ENCODE measurements around the gene DPP7. TPM values are rescaled to one million over a fixed set of nuclear protein-coding genes. Genes with fewer than 3 reads are reported as not detected.

The DPP7 gene
- total RNA-seq, 2 experiments from 2014 or later, result 344 to 349 TPM

DNA sequence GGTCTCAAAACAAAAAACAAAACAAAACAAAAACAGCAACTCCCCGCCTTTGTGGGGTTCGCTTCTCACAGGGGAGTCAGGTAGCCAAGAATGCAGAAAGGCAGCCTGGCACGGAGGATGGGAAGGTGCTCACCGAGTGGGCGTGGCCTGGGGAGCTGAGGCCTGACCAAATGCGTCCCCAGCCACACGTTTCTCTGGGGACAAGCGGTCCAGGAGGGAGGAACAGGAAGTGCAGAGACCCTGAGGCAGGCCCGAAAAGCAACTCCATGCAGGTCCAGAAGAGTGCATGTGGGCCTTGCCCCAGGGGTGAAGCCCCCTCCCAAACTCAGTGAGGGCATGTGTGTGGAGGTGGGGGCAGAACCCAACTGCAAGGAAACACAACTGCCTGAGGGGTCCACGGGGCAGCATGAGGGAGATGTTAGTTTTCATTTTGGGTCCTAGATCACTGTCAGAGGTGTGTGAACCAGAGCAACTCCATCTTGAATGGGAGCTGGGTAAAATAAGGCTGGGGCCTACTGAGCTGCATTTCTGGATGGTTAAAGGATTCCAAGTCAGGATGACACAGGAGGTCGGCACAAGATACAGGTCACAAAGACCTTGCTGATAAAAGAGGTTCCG lies 39.8 kb downstream of the DPP7 start:
- CTCF ChIA-PET, result no interaction called here
- TF ChIP-seq, protein P1, sequence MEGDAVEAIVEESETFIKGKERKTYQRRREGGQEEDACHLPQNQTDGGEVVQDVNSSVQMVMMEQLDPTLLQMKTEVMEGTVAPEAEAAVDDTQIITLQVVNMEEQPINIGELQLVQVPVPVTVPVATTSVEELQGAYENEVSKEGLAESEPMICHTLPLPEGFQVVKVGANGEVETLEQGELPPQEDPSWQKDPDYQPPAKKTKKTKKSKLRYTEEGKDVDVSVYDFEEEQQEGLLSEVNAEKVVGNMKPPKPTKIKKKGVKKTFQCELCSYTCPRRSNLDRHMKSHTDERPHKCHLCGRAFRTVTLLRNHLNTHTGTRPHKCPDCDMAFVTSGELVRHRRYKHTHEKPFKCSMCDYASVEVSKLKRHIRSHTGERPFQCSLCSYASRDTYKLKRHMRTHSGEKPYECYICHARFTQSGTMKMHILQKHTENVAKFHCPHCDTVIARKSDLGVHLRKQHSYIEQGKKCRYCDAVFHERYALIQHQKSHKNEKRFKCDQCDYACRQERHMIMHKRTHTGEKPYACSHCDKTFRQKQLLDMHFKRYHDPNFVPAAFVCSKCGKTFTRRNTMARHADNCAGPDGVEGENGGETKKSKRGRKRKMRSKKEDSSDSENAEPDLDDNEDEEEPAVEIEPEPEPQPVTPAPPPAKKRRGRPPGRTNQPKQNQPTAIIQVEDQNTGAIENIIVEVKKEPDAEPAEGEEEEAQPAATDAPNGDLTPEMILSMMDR (IDR thresholded peaks at IDR 0.05), result no peak
- peak overlapping the region; percentile 20 for H3K4me3 Mint-ChIP-seq
- Histone ChIP-seq H3K27me3 (ENCODE audit: control insufficient read depth in 1 of 2, insufficient read depth in 2 of 2, low read length in 2 of 2) (no peaks in the 10 kb centered on the region), H3K4me1 (ENCODE audit: insufficient read depth, low read length) (peaks cover 29% of the 10 kb centered on the region), H3K9me3 (ENCODE audit: control insufficient read depth in 1 of 2, insufficient read depth in 1 of 2, low read length in 2 of 2) (no peaks in the 10 kb centered on the region), H3K27ac (ENCODE audit: low read depth in 1 of 2, low read length in 2 of 2) (no peak overlapping the region), H3K36me3 (ENCODE audit: insufficient read depth, low read length) (peaks cover 5% of the 10 kb centered on the region), H3K4me3 (ENCODE audit: low read length) (no peak overlapping the region)
- H3K27me3 Mint-ChIP-seq, result no peaks in the 10 kb centered on the region
- intact Hi-C loops (cut with DNase I, micrococcal nuclease), result no loop called here
- no peak overlapping the region for H3K27ac Mint-ChIP-seq
- no peaks in the 10 kb centered on the region for H3K9me3 Mint-ChIP-seq
- peaks cover 1% of the 10 kb centered on the region for H3K36me3 Mint-ChIP-seq (ENCODE audit: low read depth)
- DNase-seq, result no peak
- POLR2A ChIA-PET, result no interaction called here
- no peak for ATAC-seq (ENCODE audit: poor library complexity)
- peaks cover 12% of the 10 kb centered on the region for H3K4me1 Mint-ChIP-seq (ENCODE audit: low read depth)

DNA sequence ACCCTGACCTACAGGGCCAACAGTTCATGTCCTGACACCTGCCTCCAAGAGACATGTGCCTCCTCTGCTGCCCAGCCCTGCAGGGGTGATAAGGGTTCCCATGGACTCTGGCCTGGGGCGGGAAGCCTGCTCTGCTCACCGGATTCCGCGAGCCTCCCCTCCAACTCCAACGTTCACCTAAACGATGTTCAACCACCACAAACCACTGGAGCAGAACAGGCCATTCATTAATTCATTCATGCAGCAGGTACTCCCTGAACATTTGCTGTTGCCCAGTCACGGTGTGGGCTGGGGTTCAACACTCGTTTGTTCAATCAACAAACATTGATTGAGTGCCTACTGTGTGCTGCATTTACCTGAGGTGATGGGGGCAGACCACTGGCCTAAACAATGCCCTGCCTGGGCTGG lies 40.5 kb downstream of the DPP7 start:
- H3K36me3 Mint-ChIP-seq (ENCODE audit: low read depth), result no peaks in the 10 kb centered on the region
- Histone ChIP-seq H3K27ac (ENCODE audit: low read depth in 1 of 2, low read length in 2 of 2) (no peak overlapping the region), H3K4me1 (ENCODE audit: insufficient read depth, low read length) (peaks cover 36% of the 10 kb centered on the region), H3K27me3 (ENCODE audit: control insufficient read depth in 1 of 2, insufficient read depth in 2 of 2, low read length in 2 of 2) (peaks cover 0 to 6% of the 10 kb centered on the region in 2 experiments), H3K36me3 (ENCODE audit: insufficient read depth, low read length) (no peaks in the 10 kb centered on the region), H3K9me3 (ENCODE audit: control insufficient read depth in 1 of 2, insufficient read depth in 1 of 2, low read length in 2 of 2) (no peaks in the 10 kb centered on the region), H3K4me3 (ENCODE audit: low read length) (no peak overlapping the region)
- no peaks in the 10 kb centered on the region for H3K27me3 Mint-ChIP-seq
- DNase-seq (no peak), ATAC-seq (ENCODE audit: poor library complexity) (no peak)
- TF ChIP-seq, protein P1 (IDR thresholded peaks at IDR 0.05), result no peak
- CTCF ChIA-PET, result no interaction called here
- no peaks in the 10 kb centered on the region for H3K9me3 Mint-ChIP-seq
- H3K27ac Mint-ChIP-seq, result no peak overlapping the region
- peaks cover 11% of the 10 kb centered on the region for H3K4me1 Mint-ChIP-seq (ENCODE audit: low read depth)
- POLR2A ChIA-PET, result no interaction called here
- H3K4me3 Mint-ChIP-seq, result peak overlapping the region; percentile 16
- intact Hi-C loops (cut with DNase I, micrococcal nuclease), result no loop called here

DNA sequence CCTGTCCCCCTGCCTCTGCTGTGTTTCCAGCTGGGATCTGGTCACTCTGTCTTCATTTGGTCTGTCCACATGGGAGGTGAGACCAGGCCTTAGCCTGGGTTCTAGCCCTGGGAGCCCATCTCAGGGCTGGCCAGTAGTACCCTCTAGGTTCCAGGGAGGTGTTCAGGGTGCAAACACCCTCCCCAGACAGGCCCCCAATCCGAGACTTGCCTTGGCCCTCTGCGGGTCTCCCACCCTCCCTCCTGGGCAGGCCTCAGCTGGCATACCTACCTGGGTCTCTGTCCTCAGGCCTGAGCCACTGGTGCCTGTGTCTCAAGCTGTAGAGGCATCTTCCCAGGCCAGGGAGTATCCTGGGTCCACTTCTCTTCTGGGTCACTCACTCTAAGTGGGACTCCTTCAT lies 43.3 kb downstream of the DPP7 start:
- H3K9me3 ChIP-seq (ENCODE audit: control insufficient read depth in 1 of 2, insufficient read depth in 1 of 2, low read length in 2 of 2), result no peaks in the 10 kb centered on the region
- peaks cover 4% of the 10 kb centered on the region for H3K27me3 Mint-ChIP-seq
- DNase-seq, result no peak
- H3K27ac Mint-ChIP-seq, result peak overlapping the region; percentile 24
- TF ChIP-seq, protein P1 (IDR thresholded peaks at IDR 0.05), result no peak
- H3K27me3 ChIP-seq (ENCODE audit: control insufficient read depth in 1 of 2, insufficient read depth in 2 of 2, low read length in 2 of 2), result peaks cover 0 to 8% of the 10 kb centered on the region in 2 experiments
- ChIA-PET POLR2A (interaction anchor here (0.8 to 5.2 kb wide), 5 partner anchors 15 to 271 kb away, joined by 3 to 62 read pairs (median 4); partner anchors contain the start of gene MAN1B1), CTCF (interaction anchor here (1.1 to 2.8 kb wide), 3 partner anchors 15 to 36 kb away, joined by 4 to 15 read pairs (median 4); partner anchors contain the start of genes MAN1B1 and NPDC1)
- H3K4me1 Mint-ChIP-seq (ENCODE audit: low read depth), result peaks cover 16% of the 10 kb centered on the region
- H3K9me3 Mint-ChIP-seq, result no peaks in the 10 kb centered on the region
- no peaks in the 10 kb centered on the region for H3K36me3 ChIP-seq (ENCODE audit: insufficient read depth, low read length)
- intact Hi-C loops (cut with DNase I, micrococcal nuclease), result loop anchor here (1.0 to 2.0 kb wide), 2 partner anchors 14 to 16 kb away; partner anchors contain the start of gene MAN1B1 (in 1 of the 2)
- no peak for ATAC-seq (ENCODE audit: poor library complexity)
- H3K4me3 Mint-ChIP-seq, result peak overlapping the region; percentile 82
- peaks cover 28% of the 10 kb centered on the region for H3K4me1 ChIP-seq (ENCODE audit: insufficient read depth, low read length)
- no peak overlapping the region for H3K4me3 ChIP-seq (ENCODE audit: low read length)
- no peaks in the 10 kb centered on the region for H3K36me3 Mint-ChIP-seq (ENCODE audit: low read depth)
- H3K27ac ChIP-seq (ENCODE audit: low read depth in 1 of 2, low read length in 2 of 2), result no peak overlapping the region

Measured in CD4-positive, alpha-beta T cell (primary cell).